Testis (tissue), 2 donors: ENCODE measurements around the gene FAM98C.

Experiments used
- POLR2A ChIP-seq: fragments of 450-650 bp; IDR thresholded peaks from one replicate; pipeline ENCODE4 v1.6.1; 2017; ENCODE audit warnings: antibody characterized with exemption, mild to moderate bottlenecking, moderate library complexity
- TF ChIP-seq, protein P1 (sequence below), 3 experiments: fragments of 450-650 bp in 2 of 3; fragments of 200-600 bp in 1 of 3; sonication (generic) in 1 of 3; IDR thresholded peaks; one replicate each; pipeline ENCODE4 v1.5.1; 2016 to 2019; ENCODE audit warnings: antibody characterized with exemption in 3 of 3, mild to moderate bottlenecking in 2 of 3, moderate library complexity in 1 of 3

DNA sequence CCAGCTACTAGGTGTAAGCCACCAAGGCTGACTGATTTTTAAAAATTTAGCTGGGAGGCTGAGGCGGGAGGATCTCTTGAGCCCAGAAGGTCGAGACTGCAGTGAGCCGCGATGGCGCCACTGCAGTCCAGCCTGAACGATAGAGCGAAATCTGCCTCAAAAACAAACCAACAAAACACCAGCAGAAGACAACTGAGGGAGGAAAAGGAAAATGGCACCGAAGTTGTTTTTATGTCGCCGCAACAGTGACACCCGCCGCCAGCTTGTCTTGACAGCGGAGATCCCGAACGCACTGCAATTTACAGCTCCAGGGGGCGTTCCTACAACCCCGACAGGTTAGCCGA, 298 bp upstream of the FAM98C start:
- TF ChIP-seq, protein P1, sequence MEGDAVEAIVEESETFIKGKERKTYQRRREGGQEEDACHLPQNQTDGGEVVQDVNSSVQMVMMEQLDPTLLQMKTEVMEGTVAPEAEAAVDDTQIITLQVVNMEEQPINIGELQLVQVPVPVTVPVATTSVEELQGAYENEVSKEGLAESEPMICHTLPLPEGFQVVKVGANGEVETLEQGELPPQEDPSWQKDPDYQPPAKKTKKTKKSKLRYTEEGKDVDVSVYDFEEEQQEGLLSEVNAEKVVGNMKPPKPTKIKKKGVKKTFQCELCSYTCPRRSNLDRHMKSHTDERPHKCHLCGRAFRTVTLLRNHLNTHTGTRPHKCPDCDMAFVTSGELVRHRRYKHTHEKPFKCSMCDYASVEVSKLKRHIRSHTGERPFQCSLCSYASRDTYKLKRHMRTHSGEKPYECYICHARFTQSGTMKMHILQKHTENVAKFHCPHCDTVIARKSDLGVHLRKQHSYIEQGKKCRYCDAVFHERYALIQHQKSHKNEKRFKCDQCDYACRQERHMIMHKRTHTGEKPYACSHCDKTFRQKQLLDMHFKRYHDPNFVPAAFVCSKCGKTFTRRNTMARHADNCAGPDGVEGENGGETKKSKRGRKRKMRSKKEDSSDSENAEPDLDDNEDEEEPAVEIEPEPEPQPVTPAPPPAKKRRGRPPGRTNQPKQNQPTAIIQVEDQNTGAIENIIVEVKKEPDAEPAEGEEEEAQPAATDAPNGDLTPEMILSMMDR (IDR thresholded peaks at IDR 0.05), result no peak
- no peak for TF ChIP-seq POLR2A
